ENCODE measurements around the gene DPAGT1. TPM values are rescaled to one million over a fixed set of nuclear protein-coding genes. Genes with fewer than 3 reads are reported as not detected.
"Not testable (repeated sequence)": the region's sequence is repeated elsewhere in the genome, so short reads cannot be mapped to it uniquely, and the experiment has no call there.

DPAGT1 gene
- total RNA-seq, 4 donors from 2014 or later, result 2.8 to 30.6 (median 16.9) TPM

GRCh38 chr11:119107538-119108145 lies 6.0 kb upstream of the DPAGT1 start:
- no peaks in the 10 kb centered on the region for H3K27me3 ChIP-seq
- H3K4me1 ChIP-seq, result peaks cover 0 to 4% of the 10 kb centered on the region in 2 donors
- H3K9me3 ChIP-seq, result no peaks in the 10 kb centered on the region
- H3K4me3 ChIP-seq, result peak overlapping the region; percentile 47 to 96
- no peaks in the 10 kb centered on the region for H3K36me3 ChIP-seq
- intact Hi-C loops (cut with DNase I; ENCODE audit: low total_unique reads), result no loop called here
- DNase-seq, result no peak
- TF ChIP-seq POLR2A (IDR thresholded peaks at IDR 0.05), result no peak
- TF ChIP-seq CTCF (IDR thresholded peaks at IDR 0.05), result no peak
- peak overlapping the region; percentile 80 to 85 for H3K27ac ChIP-seq

GRCh38 chr11:119106564-119107537 lies 5.2 kb upstream of the DPAGT1 start, which contains the start of gene C2CD2L:
TSS of gene C2CD2L (plus strand) at chr11:119107344. CDS start at chr11:119107742, 398 bp downstream.
- peak; percentile 88 to 92 for DNase-seq
- Histone ChIP-seq H3K9me3 (no peaks in the 10 kb centered on the region), H3K4me3 (peak within 1 kb of the TSS; percentile 47 to 96), H3K36me3 (no peaks in the 10 kb centered on the region), H3K27me3 (no peaks in the 10 kb centered on the region), H3K4me1 (peaks cover 0 to 4% of the 10 kb centered on the region in 2 donors), H3K27ac (peak within 1 kb of the TSS; percentile 80 to 85)
- intact Hi-C loops (cut with DNase I; ENCODE audit: low total_unique reads), result no loop called here
- TF ChIP-seq POLR2A (IDR thresholded peaks at IDR 0.05) (peak; percentile 10 to 48), CTCF (IDR thresholded peaks at IDR 0.05) (peak in 1 of 4 experiments; percentile 5)

GRCh38 chr11:119103793-119104192 lies 2.1 kb upstream of the DPAGT1 start:
- intact Hi-C loops (cut with DNase I; ENCODE audit: low total_unique reads), result no loop called here
- H3K4me1 ChIP-seq, result peaks cover 0 to 17% of the 10 kb centered on the region in 2 donors
- no peaks in the 10 kb centered on the region for H3K9me3 ChIP-seq
- TF ChIP-seq POLR2A (IDR thresholded peaks at IDR 0.05) (no peak), CTCF (IDR thresholded peaks at IDR 0.05) (no peak)
- H3K36me3 ChIP-seq, result no peaks in the 10 kb centered on the region
- H3K4me3 ChIP-seq, result no peak overlapping the region
- DNase-seq, result no peak
- H3K27me3 ChIP-seq, result no peaks in the 10 kb centered on the region
- H3K27ac ChIP-seq, result peak overlapping the region in 1 of 2 donors; percentile 92

GRCh38 chr11:119103161-119103664 lies 1.6 kb upstream of the DPAGT1 start:
- Histone ChIP-seq H3K4me1 (peaks cover 0 to 17% of the 10 kb centered on the region in 2 donors), H3K27ac (peak overlapping the region; percentile 92 to 97), H3K4me3 (peak overlapping the region; percentile 63 to 86)
- H3K27me3 ChIP-seq; H3K9me3 ChIP-seq; H3K36me3 ChIP-seq; intact Hi-C loops (cut with DNase I; ENCODE audit: low total_unique reads); DNase-seq: not testable (repeated sequence)

- TF ChIP-seq POLR2A (IDR thresholded peaks at IDR 0.05), result no peak
- peak in 1 of 4 experiments; percentile 12 for TF ChIP-seq CTCF (IDR thresholded peaks at IDR 0.05)
- peak overlapping the region; percentile 92 to 97 for H3K27ac ChIP-seq
These were observed 477 bp downstream of the DPAGT1 start for GRCh38 chr11:119100994-119101758.

More at GRCh38 chr11:119100994-119101758, 477 bp downstream of the DPAGT1 start:
- H3K9me3 ChIP-seq, result no peaks in the 10 kb centered on the region
- peaks cover 0 to 12% of the 10 kb centered on the region in 2 donors for H3K4me1 ChIP-seq
- peak overlapping the region; percentile 63 to 86 for H3K4me3 ChIP-seq
- no peak for DNase-seq
- H3K36me3 ChIP-seq, result no peaks in the 10 kb centered on the region
- H3K27me3 ChIP-seq, result no peaks in the 10 kb centered on the region
- intact Hi-C loops (cut with DNase I; ENCODE audit: low total_unique reads), result no loop called here

Data from uterus (tissue), 4 donors.